SK-N-SH treated with all-trans-retinoic acid at 6 μM for 48 hours (cell line): ENCODE data around the gene TSHZ2.

Experiments
- ATAC-seq: fragments of 200-7000 bp; cut with Tn5 transposase; 3 replicates; pipeline ENCODE4 v1.9.1; 2020; ENCODE audit warnings: mild to moderate bottlenecking, moderate library complexity
- CREB5 ChIP-seq: fragments of 250-450 bp; sonication (Bioruptor Pico); IDR thresholded peaks from 2 replicates; pipeline ENCODE4 v1.5.1; 2020; ENCODE audit warnings: low read depth, mild to moderate bottlenecking, moderate library complexity
- CSDC2 ChIP-seq: fragments of 250-450 bp; sonication (Bioruptor Pico); IDR thresholded peaks from 2 replicates; pipeline ENCODE4 v1.5.0; 2020; ENCODE audit warnings: mild to moderate bottlenecking, moderate library complexity
- ESRRG ChIP-seq: fragments of 250-450 bp; sonication (Bioruptor Pico); IDR thresholded peaks from 2 replicates; pipeline ENCODE4 v1.6.1; 2021; ENCODE audit warnings: mild to moderate bottlenecking
- GLIS3 ChIP-seq: fragments of 250-450 bp; sonication (Bioruptor Pico); IDR thresholded peaks from 2 replicates; pipeline ENCODE4 v1.5.0; 2020; ENCODE audit warnings: mild to moderate bottlenecking, moderate library complexity
- ISL1 ChIP-seq: fragments of 250-450 bp; sonication (Bioruptor Pico); IDR thresholded peaks from 2 replicates; pipeline ENCODE4 v2.1.2; 2022; ENCODE audit warnings: mild to moderate bottlenecking, moderate library complexity
- PATZ1 ChIP-seq: fragments of 250-450 bp; sonication (Bioruptor Pico); IDR thresholded peaks from 2 replicates; pipeline ENCODE4 v1.8.0; 2020; ENCODE audit warnings: mild to moderate bottlenecking, moderate library complexity, borderline replicate concordance
- PPARA ChIP-seq: fragments of 250-450 bp; sonication (Bioruptor Pico); IDR thresholded peaks from 2 replicates; pipeline ENCODE4 v1.5.0; 2020; ENCODE audit warnings: mild to moderate bottlenecking, borderline replicate concordance
- RARB ChIP-seq: fragments of 250-450 bp; sonication (Bioruptor Pico); IDR thresholded peaks from 2 replicates; pipeline ENCODE4 v1.8.0; 2021; ENCODE audit warnings: mild to moderate bottlenecking, moderate library complexity
- SNAI2 ChIP-seq: fragments of 250-450 bp; sonication (Bioruptor Pico); IDR thresholded peaks from 2 replicates; pipeline ENCODE4 v1.5.0; 2020; ENCODE audit warnings: mild to moderate bottlenecking, moderate library complexity
- TCF4 ChIP-seq: fragments of 250-450 bp; sonication (Bioruptor Pico); IDR thresholded peaks from 2 replicates; pipeline ENCODE4 v1.8.0; 2021; ENCODE audit warnings: mild to moderate bottlenecking, moderate library complexity, borderline replicate concordance
- TOX ChIP-seq: fragments of 250-450 bp; sonication (Bioruptor Pico); IDR thresholded peaks from 2 replicates; pipeline ENCODE4 v1.8.0; 2021; ENCODE audit warnings: mild to moderate bottlenecking, moderate library complexity, borderline replicate concordance
- ZFP3 ChIP-seq: fragments of 250-450 bp; sonication (Bioruptor Pico); IDR thresholded peaks from 2 replicates; pipeline ENCODE4 v1.5.0; 2020; ENCODE audit warnings: mild to moderate bottlenecking, moderate library complexity
- ZFP30 ChIP-seq: fragments of 450-650 bp; formaldehyde crosslinking; IDR thresholded peaks from 2 replicates; pipeline ENCODE4 v1.5.0; 2022; ENCODE audit warnings: mild to moderate bottlenecking, moderate library complexity
- ZNF565 ChIP-seq: fragments of 450-650 bp; formaldehyde crosslinking; conservative IDR thresholded peaks from 2 replicates; pipeline ENCODE4 v1.5.0; 2020; ENCODE audit warnings: low read depth, mild to moderate bottlenecking, moderate library complexity
- ZNF70 ChIP-seq: fragments of 450-650 bp; formaldehyde crosslinking; IDR thresholded peaks from 2 replicates; pipeline ENCODE4 v1.5.0; 2020; ENCODE audit warnings: mild to moderate bottlenecking, moderate library complexity
- ZNF8 ChIP-seq: fragments of 450-650 bp; formaldehyde crosslinking; IDR thresholded peaks from 2 replicates; pipeline ENCODE4 v1.5.0; 2020; ENCODE audit warnings: mild to moderate bottlenecking, moderate library complexity
- TF ChIP-seq, protein P1 (sequence below): fragments of 250-450 bp; sonication (Bioruptor Pico); IDR thresholded peaks from 2 replicates; pipeline ENCODE4 v1.8.0; 2021; ENCODE audit warnings: low read depth, mild to moderate bottlenecking, moderate library complexity, borderline replicate concordance
- TF ChIP-seq, protein P2 (sequence below): fragments of 250-450 bp; sonication (Bioruptor Pico); IDR thresholded peaks from 2 replicates; pipeline ENCODE4 v1.5.0; 2020; ENCODE audit warnings: mild to moderate bottlenecking, moderate library complexity

The TSHZ2 gene

DNA sequence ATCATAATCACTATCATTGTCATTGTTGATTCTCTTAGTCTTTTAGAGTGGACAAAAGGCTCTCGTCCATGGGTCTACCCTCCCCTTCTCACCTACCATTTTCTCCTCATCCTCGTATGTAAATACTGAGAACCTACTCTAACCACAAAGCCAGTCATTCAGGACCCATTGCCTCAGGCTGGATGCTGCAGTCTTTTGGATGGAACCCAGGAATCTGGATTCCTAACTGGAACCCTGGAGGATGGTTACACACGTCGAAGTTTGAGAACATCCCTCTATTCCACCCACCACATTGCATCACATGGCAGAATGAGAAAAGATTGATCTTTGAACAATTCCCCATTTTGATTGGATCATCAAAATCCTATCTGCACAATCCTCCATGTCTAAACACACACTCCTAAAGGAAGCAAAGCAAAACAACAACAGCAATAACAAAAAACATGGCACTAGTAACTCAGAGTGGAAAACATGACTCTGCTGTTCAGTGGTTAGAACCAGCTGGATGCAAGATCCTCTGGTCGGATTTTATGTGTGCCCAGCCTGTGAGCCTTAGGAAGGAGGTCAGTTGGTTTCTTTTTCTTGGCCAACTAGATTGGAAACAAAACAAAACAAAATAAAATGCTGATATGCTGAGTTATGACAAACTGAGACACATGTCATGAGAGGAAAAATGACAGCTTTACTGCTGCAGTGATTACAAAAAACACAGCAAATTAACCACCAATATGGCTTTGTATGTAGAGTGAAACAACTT lies 38.0 kb downstream of the TSHZ2 start:
- no peak for TF ChIP-seq CSDC2 (CRISPR knock-in tag)
- TF ChIP-seq ZNF565 = no peak
- TF ChIP-seq CREB5 (CRISPR knock-in tag) = no peak
- TF ChIP-seq ZNF70 = no peak
- TF ChIP-seq, protein P1, sequence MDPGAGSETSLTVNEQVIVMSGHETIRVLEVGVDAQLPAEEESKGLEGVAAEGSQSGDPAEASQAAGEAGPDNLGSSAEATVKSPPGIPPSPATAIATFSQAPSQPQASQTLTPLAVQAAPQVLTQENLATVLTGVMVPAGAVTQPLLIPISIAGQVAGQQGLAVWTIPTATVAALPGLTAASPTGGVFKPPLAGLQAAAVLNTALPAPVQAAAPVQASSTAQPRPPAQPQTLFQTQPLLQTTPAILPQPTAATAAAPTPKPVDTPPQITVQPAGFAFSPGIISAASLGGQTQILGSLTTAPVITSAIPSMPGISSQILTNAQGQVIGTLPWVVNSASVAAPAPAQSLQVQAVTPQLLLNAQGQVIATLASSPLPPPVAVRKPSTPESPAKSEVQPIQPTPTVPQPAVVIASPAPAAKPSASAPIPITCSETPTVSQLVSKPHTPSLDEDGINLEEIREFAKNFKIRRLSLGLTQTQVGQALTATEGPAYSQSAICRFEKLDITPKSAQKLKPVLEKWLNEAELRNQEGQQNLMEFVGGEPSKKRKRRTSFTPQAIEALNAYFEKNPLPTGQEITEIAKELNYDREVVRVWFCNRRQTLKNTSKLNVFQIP (CRISPR knock-in tag) = no peak
- TF ChIP-seq ESRRG (CRISPR knock-in tag) = no peak
- TF ChIP-seq ZNF8 (CRISPR knock-in tag) = no peak
- no peak for TF ChIP-seq GLIS3 (CRISPR knock-in tag)
- TF ChIP-seq SNAI2 (CRISPR knock-in tag) = no peak
- TF ChIP-seq TOX (CRISPR knock-in tag) = no peak
- no peak for TF ChIP-seq PATZ1 (CRISPR knock-in tag)
- no peak for TF ChIP-seq ISL1 (CRISPR knock-in tag)
- TF ChIP-seq ZFP3 (CRISPR knock-in tag) = no peak
- no peak for TF ChIP-seq PPARA (CRISPR knock-in tag)
- ATAC-seq = no peak

DNA sequence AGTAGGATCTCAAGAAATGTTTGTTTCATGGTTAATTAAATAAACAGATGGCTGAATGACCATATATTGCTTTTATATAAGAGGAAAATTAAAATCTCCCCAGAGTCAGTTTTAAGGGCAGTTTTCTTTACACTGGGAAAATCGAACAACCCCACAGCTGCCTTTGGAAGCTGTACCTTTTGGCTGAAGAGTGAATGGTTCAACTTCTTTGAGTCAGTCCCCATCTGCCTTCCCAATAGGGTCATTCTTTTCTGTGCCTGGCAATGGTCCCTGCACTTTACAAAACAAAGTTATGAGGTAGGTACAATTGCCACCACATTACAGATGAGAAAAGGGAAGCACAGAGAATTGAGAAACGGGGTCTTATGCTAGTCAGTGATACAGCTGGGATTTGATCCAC lies 39.5 kb downstream of the TSHZ2 start:
- TF ChIP-seq TOX (CRISPR knock-in tag) = no peak
- TF ChIP-seq, protein P1 (CRISPR knock-in tag) = no peak
- TF ChIP-seq ZNF565 = no peak
- no peak for TF ChIP-seq CREB5 (CRISPR knock-in tag)
- no peak for TF ChIP-seq RARB (CRISPR knock-in tag)
- TF ChIP-seq, all 23 proteins: peak for 0
- ATAC-seq = no peak

- TF ChIP-seq ISL1 (CRISPR knock-in tag) (no peak), ZNF70 (no peak), RARB (CRISPR knock-in tag) (no peak), TOX (CRISPR knock-in tag) (no peak), ZFP30 (CRISPR knock-in tag) (no peak), TCF4 (CRISPR knock-in tag) (no peak), ESRRG (CRISPR knock-in tag) (no peak)
- TF ChIP-seq, protein P2, sequence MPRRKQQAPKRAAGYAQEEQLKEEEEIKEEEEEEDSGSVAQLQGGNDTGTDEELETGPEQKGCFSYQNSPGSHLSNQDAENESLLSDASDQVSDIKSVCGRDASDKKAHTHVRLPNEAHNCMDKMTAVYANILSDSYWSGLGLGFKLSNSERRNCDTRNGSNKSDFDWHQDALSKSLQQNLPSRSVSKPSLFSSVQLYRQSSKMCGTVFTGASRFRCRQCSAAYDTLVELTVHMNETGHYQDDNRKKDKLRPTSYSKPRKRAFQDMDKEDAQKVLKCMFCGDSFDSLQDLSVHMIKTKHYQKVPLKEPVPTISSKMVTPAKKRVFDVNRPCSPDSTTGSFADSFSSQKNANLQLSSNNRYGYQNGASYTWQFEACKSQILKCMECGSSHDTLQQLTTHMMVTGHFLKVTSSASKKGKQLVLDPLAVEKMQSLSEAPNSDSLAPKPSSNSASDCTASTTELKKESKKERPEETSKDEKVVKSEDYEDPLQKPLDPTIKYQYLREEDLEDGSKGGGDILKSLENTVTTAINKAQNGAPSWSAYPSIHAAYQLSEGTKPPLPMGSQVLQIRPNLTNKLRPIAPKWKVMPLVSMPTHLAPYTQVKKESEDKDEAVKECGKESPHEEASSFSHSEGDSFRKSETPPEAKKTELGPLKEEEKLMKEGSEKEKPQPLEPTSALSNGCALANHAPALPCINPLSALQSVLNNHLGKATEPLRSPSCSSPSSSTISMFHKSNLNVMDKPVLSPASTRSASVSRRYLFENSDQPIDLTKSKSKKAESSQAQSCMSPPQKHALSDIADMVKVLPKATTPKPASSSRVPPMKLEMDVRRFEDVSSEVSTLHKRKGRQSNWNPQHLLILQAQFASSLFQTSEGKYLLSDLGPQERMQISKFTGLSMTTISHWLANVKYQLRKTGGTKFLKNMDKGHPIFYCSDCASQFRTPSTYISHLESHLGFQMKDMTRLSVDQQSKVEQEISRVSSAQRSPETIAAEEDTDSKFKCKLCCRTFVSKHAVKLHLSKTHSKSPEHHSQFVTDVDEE (CRISPR knock-in tag) = no peak
- TF ChIP-seq, protein P1 (CRISPR knock-in tag) = no peak
- ATAC-seq = no peak
Observed at GRCh38 chr20:53013183-53013582, 41.0 kb downstream of the TSHZ2 start.
